OCI-M1 (cell line): ENCODE results near the gene GCLM.
"Not testable (repeated sequence)": the region's sequence is repeated elsewhere in the genome, so short reads cannot be mapped to it uniquely, and the experiment has no call there.

ENCODE experiments used
- DNase-seq: peaks from one replicate; lab custom pipeline; 2025; lab: John Stamatoyannopoulos, UW

The GCLM gene

DNA sequence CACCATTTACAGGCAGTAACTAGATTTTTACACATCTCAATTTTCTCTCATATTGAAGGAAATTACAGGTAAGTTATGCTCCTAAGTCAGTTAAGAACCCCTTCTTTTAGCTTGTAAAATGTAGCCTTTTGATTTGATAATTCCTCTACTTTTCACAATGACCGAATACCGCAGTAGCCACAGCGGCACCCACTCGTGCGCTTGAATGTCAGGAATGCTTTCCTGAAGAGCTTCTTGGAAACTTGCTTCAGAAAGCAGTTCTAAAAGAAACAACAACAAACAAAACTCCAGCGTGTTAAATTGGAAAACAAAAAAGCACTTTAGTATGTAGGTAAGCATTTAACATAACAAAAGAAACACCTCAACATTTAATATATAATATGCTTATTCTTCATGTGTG lies 20.3 kb downstream of the GCLM start:
- DNase-seq, result no peak

DNA sequence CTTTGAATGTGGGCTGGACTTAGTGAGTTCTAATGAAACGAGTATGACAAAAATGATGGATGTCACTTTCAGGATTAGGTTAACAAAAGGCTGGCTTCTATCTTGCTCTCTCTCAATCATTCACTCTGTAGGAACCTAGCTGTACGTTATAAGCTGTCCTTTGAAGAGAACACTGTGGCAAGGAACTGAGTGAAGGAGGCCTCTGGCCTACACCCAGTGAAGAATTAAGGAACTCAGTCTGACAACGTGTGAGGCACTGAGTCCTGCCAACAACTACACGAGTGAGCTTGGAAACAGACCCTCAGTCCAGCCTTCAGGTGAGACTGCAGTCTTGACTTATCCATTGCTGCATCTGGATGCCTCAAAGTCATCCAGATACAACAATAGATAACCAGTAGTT lies 27.0 kb downstream of the GCLM start:
- no peak for DNase-seq

DNA sequence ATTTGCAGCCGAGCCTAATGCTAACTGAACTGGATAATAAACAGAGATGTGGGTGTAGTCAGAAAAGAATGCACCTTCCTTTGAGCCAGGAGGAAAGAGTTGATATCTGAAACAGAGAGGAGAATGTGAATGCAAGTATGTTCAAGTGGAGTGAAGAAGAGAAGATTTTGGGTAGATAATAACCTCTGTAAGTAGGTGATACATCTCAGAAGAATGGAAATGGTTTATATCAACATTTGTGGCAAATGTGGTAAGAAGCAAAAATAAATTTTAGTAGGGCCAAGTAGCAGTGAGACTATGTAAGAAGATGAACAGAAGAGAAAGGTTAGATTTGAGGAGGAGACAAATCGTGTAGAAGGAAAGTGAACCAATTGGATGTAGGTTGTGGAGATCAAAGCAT lies 28.5 kb downstream of the GCLM start:
- no peak for DNase-seq

DNA sequence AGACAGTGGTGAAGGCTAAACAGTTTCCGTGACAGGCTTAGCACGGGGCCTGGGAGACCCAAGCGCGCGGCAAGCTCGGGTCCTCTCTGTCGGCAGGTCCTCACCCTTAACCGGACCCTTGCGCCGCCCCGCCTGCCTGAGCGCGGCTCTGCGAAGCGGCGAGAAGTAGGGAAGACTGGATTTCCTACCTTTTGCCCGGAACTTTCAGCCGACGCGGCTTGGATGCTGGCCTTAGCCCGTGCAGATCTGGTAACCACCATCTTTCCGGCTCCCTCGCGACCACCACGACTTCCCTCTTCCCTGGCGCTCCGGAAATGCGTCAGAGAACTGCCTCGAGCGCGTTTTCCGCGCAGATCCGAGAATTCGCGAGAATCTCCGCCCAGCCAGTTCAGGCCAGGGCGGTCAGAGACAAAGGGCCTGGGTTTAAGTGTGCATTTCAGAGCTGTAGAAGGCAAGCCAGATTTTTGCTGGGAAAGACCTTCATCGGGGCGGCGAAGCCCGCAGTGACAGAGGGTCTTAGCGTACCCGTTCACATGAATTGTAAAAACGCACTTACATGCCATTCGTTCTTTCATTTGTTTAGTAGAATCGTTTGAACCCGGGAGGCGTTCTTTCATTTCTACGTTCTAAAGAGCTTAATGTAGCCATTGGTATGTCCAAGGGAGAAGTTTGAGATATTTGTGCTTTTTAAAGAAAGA lies 30.2 kb downstream of the GCLM start, which contains the start of gene DNTTIP2:
Gene DNTTIP2, minus strand, starts transcription at position 318 of the 698 bp plus-strand sequence. Its CDS starts 58 bp downstream, at position 260.
- peak; percentile 95 for DNase-seq

DNA sequence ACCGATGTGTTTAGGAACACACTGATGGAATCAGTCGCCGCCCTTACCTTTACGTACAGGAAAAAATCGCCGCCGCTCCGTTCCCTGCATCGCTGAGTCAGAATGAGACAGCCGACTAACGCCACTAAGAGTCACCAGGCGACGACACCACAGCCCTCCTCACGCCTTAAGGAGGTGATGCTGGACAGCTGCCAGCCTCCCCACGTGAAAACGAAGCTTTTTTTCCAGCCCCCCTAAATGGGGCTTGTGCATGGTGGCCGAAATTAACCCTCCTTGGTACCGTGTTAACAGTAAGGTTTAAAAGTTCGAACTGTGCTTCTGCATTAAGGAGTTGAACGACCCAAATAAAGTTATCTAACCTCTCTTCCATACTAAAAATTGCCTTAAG lies 30.7 kb downstream of the GCLM start:
- peak; percentile 61 for DNase-seq

DNA sequence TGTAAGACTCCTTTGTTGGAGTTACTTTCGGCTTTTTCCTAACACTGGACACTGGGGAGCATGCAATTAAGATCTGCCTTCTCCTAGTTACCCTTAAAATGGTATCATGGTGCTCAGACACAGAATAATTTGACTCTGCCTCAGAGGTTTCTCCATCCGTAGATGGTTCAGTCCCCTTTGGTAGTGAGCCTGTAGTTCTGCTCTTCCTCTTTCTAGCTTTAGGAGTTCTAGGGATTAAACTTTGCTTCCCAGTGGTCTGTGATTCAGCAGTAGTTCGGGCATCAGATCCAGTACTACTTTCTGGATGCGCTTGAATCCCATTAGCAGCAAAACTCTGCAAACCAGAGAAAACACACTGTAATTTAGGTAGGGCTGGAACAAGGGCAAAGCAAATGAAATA lies 31.7 kb downstream of the GCLM start:
- no peak for DNase-seq

DNA sequence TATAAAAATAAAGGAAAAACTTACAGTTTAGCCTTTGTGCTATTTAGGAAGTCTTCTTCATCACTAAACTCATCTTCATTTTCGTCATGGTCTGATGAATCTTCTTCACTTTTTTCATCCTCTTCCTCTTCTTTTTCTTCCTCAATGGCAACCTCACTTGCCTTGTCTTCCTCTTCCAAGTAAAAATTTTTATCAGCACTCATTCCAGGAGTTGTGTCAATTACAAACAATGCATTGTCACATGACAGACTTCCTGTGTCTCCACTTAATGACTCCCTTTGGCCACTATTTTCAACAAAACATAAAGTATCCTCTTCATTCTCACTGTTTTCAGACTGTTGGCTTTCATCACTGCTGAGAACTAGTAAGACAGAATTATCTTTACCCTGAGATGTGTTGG lies 33.0 kb downstream of the GCLM start:
- no peak for DNase-seq

DNA sequence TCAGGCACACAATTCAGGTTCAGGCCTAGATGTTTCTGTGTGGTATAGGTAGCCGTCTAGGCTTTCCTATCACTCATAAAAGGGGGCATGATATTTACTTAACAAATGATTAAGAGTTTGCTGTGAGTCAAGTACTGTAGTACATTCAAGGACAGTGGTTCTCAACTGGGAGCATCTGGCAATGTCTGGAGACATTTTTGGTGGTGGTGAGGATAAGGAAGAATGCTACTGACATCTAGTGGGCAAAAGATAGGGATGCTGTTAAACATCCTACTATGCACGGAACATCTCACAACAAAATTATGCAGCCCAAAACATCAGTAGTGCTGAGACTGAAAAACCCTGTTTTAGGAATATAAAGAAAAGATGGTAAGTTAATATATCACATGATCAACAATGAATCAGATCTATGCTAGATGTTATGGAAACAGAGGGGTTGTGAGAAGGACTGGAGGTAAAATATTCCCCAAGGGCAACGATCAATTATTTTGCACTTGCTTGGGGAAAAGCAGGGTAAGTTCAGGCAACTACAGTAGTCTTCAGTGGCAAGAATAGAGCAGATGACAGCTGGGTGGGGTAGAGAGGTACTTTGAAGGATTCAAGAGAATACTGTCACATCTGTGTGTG lies 35.1 kb downstream of the GCLM start:
- peak; percentile 22 for DNase-seq

DNA sequence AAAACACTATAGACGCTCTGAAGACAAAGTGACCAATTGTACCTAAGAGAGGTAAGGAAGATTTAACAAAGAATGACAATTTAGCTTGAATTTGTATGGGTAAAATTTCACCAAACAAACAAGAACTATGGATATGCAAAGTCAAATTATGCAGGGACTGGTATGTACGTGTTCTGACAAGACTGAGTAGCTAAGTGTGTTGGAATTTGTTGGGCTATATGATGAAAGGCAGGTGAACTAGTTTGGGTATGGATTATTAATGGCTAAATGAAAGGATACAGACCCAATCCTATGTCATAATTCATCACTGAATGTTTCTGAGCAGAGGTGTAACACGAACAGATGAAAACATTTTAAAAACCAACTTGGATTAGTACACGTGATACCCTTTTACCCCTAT lies 37.9 kb downstream of the GCLM start:
- DNase-seq, result no peak

DNA sequence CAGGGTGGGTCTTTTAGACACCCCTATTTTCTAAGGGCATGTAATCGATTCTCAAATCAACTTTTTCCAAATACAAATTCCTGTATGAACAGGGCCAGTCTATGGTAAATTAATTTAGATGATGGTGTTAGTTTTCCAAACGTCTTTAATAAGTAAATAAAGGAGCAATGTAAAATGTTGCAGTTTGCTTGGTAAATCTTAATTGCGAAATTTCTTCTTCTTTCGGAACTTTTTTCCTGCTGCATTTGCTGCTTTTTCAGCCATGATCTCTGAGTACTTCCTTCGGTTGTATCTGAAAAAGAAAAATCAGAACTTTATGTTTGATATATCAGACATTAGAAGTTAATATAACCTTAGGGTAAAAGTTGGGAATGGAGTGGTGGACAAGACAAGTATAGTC lies 39.6 kb downstream of the GCLM start:
- DNase-seq, result no peak

DNA sequence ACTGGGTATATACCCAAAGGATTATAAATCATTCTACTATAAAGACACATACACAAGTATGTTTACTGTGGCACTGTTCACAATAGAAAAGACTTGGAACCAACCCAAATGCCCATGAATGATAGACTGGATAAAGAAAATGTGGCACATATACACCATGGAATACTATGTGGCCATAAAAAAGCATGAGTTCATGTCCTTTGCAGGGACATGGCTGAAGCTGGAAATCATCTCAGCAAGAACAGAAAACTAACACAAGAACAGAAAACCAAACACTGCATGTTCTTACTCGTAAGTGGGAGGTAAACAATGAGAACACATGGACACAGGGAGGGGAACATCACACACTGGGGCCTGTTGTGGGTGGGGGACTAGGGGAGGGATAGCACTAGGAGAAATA lies 40.7 kb downstream of the GCLM start:
- DNase-seq, result not testable (repeated sequence)

DNA sequence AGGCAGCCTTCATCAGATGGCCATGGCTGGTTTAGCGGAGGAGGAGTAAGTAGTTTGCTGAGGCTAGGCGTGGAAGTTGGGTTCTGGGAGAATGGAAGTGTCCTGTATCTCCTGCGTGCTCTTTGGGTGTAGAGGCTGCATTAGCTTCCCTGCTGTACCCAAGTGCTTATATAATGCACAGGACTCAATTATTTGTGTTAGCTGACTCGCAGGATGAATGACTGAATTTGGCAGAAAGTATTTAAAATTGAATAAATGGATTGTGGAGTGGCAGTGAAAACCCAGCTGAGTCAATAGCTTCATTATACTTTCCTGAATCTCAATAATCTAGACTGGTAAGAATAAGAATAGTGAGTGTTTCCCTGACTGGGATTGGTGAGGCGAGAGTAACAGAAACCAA lies 44.0 kb downstream of the GCLM start:
- no peak for DNase-seq

DNA sequence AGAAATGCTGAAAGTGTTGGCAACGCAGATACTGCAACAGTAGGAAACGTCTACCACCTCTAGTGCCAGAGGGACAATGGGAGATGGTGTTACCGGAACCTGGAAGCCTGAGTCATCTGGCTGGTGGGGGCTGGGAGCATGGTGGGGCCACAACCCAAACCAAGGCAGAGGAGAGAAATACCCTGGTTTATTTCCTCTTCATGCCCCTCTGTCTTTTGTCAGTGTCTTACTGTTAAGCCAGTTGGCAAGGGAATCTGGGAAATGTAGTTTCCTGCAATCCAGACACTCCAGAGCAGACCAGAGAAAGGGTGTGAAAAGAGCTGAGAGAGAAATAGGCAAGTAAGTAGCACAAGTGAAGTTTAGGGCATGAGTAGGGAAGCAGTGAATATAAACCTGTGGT lies 45.1 kb downstream of the GCLM start:
- DNase-seq, result no peak

DNA sequence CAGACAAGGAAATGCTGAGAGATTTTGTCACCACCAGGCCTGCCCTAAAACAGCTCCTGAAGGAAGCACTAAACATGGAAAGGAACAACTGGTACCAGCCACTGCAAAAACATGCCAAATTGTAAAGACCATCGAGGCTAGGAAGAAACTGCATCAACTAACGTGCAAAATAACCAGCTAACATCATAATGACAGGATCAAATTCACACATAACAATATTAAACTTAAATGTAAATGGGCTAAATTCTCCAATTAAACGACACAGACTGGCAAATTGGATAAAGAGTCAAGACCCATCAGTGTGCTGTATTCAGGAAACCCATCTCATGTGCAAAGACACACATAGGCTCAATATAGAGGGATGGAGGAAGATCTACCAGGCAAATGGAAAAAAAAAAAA lies 51.6 kb downstream of the GCLM start:
- DNase-seq, result not testable (repeated sequence)

DNA sequence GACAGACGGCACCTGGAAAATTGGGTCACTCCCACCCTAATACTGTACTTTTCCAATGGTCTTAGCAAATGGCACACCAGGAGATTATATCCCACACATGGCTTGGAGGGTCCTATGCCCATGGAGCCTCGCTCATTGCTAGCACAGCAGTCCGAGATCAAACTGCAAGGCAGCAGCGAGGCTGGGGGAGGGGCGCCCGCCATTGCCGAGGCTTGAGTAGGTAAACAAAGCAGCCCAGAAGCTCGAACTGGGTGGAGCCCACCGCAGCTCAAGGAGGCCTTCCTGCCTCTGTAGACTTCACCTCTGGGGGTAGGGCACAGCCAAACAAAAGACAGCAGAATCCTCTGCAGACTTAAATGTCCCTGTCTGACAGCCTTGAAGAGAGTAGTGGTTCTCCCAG lies 53.2 kb downstream of the GCLM start:
- DNase-seq, result not testable (repeated sequence)

DNA sequence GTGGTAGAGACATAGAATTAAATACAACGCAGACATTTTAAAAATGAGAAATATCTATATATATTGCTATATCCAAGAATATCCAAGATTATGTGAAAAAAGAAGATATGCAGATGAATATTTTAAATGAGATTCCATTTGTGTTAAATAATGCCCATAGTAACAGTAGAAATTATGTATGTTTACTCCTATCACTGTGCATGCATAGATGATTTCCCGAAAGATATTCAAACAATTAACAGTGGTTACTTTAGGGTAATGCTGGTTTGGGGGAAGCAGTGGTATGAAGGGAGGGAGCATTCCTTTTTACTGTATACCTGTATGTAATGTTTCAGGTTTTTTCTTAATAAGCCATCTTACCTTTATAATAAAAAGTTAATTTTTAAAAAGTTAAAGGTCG lies 55.3 kb downstream of the GCLM start:
- DNase-seq, result no peak

DNA sequence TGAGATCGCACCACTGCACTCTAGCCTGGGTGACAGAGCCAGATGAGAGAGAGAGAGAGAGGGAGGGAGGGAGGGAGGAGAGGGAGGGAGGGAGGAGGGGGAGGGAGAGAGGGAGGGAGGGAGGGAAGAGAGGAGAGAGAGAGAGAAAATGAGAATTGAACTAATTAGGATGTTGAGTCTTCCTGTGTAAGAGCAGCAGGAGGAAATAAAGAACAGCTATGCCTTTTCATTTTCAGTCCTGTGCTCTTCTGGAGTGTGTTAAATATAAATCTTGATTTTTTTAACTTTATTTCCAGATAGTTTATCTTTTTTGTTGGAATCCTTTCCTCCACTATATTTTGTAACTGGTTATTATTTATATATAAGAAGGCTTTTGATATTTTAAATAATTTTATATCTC lies 57.4 kb downstream of the GCLM start:
- DNase-seq, result no peak

DNA sequence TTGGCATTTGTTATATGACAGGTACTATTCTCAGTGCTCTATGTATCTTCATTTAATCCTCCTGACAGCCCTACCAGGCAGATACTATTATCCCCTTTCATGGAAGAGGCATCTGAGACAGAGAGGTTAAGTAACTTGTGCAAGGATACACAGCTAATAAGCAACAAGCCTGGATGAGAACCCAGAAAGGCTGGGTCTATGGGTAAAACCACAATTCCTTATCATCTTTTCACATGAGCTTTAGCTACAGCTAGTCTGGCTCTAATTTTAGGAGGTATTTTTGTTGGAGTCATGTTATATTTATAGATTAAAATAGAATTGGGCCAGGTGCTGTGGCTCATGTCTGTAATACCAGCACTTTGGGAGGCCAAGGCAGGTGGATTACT lies 57.9 kb downstream of the GCLM start:
- DNase-seq, result peak; percentile 80

DNA sequence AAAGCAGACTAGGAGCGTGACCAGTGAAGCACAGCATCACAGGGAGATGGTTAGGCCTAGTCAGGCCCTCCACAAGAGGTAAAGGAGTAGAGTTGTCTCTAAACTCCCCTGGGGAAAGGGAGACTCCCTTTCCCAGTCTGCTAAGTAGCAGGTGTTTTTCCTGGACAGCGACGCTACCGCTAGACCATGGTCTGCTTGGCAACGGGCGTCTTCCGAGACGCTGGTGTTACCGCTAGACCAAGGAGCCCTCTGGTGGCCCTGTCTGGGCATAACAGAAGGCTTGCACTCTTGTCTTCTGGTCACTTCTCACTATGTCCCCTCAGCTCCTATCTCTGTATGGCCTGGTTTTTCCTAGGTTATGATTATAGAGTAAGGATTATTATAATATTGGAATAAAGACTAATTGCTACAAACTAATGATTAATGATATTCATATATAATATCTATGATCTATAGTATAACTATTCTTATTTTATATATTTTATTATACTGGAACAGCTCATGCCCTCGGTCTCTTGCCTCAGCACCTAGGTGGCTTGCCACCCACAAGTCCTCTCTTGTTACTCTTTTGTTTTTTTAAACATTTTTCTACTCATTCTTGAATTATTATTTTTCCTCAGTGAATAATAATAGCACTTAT lies 58.4 kb downstream of the GCLM start:
- peak; percentile 82 for DNase-seq

DNA sequence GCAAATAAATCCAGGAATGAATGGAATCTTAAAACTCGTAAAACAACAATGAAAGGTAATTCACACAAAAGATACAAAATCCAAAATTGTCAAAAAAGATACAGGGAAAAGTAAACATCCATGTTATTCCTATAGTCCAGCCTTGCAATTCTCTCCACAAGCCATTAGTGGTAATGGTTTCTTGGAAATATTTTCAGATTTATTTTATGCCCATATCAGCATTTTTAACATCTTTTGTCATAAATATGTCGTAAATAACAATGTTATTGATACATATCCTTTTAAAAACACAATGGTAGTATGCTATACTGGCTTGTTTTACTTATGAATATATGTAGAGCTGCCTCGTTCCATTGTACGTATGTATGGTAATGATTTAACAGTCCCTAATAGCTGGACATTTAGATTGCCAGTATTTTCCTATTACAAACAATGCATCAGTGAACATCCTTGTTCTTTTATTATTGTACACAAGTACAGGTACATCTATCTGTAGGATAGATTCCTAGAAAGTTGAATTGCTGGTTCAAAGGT lies 60.8 kb downstream of the GCLM start:
- DNase-seq, result no peak

DNA sequence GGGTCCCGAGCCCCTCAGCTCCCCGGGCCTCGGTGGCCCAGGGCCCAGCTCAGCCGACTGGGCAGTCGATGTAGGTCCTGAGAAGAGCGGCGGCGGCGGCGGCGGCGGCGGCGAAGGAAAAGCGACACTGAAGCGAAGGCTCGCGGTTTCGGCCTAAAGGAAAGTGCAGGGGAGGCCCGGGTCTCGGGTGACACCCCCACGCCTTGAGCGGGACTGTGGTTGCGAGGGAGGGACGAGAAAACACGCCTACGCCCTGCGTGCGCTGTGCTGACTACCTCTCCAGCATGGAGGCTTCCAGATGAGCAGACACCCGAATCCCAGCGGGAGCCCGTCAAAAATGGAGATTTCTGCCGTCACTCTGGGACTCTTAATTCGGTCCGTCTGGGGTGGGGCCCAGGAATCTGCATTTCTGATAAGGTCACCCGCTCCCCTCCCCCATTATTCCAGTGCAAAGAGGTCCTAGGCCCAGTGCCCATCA lies 61.4 kb downstream of the GCLM start:
- DNase-seq, result peak; percentile 95

DNA sequence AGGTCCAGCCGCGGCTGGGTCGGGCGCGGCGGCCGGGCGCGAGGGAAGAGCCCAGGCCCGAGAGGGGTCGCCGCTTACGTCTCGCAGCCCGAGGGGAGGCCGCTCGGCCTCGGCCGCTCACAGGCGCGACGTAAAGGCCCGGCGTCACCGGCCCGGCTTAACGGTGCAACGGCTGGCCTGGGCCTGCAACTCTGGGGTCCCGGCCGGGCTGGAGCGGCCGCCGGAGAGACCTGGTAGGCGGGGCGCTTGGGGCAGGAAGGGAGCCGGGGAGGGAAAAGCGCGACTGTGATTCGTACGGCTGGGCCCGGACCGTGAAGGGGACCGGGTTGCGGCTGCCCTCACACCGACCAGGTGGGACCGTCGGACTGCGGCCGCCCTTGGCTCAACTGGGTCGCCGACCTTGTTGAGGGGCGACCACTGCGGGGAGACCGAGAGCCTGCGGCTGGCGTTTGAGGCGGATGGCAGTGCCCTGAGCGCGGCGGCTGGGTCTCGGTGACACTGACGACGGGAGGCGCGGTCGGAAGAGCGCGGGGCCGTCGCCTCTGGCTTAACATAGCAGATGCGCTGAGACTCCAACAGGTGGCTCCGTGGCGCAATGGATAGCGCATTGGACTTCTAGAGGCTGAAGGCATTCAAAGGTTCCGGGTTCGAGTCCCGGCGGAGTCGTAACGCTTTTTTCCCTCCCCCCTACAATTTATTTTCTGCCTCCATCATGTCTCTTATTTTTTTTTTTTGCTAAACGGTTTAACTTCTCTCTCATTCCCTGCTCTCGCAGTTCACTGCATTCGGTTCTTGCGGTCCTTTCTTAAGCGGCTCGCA lies 62.0 kb downstream of the GCLM start:
- peak; percentile 95 for DNase-seq
